ENCODE results near the gene BFSP2.
"Not testable (repeated sequence)": the region's sequence is repeated elsewhere in the genome, so short reads cannot be mapped to it uniquely, and the experiment has no call there.

The BFSP2 gene

DNA sequence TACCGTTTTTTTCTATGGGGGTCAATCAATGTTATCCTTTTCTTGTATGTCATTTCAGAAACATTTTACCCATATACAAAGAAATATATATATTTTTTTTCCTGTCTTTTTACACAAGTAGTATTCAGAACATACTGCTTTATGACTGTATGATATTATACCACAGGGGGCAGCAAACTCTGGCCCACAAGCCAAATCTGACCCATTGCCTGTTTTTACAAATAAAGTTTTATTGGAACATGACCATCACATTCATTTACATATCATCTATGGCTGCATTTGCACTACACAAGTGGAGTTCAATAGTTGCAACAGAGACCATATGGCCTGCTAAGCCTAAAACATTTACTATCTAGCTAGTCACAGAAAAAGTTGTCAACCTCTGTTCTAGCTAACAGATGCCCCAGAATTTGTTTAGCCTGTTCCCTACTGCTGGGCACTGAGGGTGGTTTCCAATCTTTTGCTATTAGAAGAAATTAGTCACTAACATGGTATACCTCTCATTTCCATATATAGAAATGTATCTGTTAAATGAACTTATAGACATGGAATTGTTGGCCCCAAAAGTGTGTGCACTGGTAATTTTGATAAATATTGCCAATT lies 57.7 kb downstream of the BFSP2 start:
- no peak for DNase-seq

DNA sequence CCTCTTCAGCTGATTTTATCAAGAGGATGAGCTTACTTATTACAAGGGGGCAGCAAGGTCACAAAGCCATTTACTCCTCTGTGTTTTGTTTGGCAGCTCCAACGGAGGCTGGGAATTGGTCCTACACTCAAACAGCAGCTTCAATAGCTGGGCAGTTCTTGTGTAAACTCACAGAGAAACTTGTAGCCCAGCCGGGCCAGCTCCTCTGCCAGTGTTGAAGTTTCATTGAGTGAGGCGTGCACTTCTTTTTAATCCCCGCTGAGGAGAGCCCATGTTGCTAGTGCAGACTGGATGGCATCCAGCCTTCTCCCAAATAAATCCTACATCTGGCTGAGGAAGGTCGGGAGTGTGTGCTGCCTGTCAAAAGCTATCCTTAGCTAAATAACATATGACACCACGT lies 59.5 kb downstream of the BFSP2 start:
- no peak for DNase-seq

DNA sequence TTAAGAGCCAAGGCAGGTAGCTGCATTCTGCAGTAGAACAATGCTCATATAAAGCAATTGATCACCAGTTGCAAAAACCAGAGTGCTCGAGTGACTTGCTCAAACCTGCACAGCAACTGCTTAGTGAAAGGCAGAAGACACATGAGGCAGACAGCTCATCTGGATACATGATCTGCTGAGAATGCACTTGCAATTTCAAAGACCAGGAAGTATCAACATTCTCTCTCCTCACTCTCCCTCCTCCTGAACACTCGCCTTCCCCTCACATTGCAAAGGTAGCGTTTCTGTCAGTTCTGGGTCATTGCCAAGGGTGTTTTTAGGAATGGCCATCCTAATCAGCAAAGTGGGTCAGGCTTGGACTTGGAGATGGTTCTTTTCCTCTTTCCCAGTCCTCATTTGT lies 61.0 kb downstream of the BFSP2 start:
- no peak for DNase-seq

DNA sequence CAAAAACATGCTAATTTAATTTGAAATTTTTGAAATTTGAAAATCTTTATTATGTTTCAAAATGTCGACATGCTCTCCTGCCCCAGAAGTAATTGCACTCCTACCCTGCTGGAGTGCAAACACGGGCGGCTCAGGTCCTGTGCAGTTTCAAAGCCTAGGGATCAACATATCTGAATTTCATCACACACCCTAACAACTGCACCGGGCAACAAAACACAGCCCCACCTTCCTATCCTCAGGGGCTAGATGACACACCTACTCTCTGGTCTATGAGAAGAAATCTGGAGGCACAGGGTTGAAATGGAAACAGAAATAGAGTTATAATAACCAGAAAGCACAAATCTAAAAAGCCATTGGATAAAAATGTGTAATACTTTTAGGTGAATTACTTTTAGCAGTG lies 61.4 kb downstream of the BFSP2 start:
- DNase-seq, result no peak

DNA sequence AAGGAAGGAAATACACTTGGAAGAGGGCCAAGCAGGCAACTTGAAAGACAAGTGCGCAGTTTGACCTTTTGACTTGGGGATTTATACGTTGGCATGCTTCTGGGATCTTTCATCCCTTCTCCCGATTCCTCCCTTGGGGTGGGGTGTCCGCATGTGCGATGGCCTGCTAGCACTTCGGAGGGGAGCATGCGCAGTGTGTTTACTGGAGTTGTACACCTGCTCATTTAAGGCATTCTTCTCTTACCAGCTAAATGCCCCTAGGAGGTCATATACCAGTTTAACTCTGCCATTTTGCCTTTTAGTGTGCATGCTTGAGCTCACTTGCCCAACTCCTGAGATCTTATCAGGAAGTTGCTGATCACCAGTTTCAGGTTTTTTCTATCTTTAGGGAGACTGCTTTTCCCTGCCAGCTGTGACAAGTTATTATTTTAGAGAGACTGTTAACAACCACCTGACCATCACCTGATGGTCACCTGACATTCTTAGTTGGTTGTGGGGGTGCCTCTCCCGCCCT lies 63.5 kb downstream of the BFSP2 start:
- DNase-seq, result no peak

DNA sequence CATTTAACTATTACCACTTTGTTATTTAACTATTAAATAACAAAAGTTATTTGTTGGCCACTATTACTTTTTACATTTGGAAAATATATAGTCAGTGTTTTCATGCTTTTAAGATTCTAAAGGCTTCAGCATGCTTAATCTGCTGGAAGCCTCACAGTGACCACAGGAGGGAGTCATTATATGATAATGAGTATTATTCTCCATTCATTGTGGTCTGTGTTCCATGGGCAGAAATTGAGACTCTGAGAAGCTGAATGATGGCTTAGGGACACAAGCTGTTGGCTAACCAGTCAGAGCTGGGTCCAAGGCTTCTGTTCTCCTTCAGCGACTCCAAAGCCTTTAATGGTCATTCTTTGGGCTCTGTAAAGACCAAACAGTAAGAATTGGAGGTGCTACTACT lies 64.7 kb downstream of the BFSP2 start:
- DNase-seq, result no peak

DNA sequence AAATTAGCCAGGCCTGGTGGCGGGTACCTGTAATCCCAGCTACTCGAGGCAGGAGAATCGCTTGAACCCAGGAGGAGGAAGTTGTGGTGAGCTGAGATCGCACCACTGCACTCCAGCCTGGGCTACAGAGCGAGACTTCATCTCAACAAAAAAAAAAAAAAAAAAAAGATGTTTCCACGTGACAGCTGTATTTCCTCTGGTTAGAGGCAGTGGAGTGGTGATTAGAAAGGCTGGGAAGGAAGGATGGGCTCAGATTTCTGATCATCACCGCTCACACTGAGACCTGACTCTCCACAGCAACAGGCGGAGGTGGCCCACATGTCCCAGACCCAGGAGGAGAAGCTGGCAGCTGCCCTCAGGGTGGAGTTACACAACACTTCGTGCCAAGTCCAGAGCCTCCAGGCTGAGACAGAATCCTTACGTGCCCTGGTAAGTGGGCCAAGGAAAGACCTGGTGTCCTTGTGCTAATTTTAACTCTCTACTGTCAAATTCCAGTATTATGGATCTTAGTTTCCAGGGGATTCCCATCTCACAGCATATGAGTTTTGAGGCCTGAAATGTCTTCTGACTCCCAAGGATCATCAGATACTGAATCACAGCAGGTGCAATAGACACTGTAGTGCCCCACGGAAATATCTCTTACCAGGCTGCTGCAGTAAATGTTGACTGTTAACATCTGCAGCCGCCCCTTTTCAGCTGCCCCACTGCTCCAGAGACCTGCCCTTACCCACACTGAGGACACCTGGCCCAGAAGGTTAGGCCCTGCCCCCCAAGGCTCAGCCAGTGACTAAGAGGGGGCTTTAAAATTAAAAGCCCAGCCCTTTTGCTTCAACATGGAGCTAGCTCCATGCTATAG lies 66.9 kb downstream of the BFSP2 start:
- DNase-seq, result no peak

DNA sequence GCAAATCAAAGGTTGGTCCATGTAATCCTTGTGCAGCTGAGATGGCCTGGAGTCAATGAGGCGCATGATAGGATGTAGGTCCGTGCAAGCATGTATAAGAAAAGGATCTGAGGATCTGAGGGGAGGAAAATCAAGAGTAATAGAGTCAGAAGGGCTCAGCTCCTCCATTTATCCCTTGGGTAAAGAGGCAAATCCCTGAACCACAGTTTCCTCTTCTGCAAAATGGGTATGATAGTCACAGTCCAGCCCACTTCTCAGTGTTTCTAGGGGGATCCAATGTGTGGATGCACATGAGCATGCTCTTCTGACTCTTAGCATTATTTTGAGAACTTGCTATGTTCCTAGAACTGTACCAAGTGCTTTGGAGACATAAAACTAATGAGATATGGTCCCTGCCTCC lies 67.9 kb downstream of the BFSP2 start:
- no peak for DNase-seq

DNA sequence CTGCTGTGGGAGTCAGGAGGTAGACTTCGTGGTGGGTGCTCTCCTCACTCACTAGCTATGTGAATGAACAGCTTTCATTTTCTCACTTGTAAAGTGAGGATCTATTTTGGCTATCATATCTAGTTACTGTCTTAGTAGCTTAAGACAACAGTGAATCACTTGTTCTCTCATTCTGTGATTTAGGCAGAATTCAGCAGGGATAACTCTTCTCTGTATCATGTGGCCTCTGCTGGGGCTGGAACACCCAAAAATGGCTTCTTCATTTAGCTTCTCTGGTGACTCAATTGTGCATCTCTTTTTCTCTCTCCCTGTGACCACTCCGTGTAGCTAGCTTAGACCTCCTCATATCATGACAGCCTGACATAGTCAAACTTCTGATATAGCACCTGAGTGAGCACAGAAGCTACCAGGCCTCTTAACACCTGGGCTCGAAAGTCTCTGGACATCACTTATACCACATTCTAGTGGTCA lies 68.4 kb downstream of the BFSP2 start:
- no peak for DNase-seq

DNA sequence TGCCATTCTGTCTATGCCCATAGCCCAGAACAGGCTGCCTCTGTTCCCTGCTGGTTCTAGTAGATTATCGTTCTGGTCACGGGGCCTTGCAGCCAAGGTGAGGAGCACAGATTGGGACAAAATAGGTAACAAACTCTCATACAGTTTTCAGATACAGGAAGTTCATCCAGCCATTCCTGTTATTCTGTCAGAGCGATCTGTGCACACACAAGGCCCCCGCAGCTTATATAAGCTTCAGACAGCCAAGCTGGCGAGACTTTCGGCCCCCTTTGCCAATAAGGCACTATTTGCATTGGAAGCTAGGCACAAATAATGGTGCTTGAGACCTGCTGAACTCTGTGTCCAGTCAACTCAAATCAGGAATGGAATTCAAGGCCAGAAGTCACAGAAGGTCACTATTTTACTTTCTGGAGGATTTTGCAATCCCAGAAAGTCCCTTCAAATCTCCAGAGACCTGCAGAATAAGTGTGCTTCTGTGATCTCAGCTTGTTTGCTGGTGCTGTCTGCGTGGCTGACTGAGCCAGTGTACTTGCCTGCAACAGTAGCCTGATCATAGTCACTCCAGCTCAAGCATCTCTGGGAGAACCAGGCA lies 69.4 kb downstream of the BFSP2 start:
- no peak for DNase-seq

DNA sequence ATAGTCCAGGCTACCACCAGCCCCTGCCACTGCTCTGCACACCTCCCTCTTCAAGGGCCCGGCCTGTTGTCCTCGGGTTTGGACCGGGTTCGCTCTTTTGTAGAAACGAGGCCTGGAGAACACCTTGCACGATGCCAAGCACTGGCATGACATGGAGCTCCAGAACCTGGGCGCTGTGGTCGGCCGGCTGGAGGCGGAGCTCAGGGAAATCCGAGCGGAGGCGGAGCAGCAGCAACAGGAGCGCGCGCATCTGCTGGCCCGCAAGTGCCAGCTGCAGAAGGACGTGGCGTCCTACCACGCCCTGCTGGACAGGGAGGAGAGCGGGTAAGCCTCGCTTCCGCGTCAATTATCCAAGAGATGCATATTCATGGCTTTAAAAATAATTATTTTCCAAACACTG lies 72.4 kb downstream of the BFSP2 start:
- no peak for DNase-seq

DNA sequence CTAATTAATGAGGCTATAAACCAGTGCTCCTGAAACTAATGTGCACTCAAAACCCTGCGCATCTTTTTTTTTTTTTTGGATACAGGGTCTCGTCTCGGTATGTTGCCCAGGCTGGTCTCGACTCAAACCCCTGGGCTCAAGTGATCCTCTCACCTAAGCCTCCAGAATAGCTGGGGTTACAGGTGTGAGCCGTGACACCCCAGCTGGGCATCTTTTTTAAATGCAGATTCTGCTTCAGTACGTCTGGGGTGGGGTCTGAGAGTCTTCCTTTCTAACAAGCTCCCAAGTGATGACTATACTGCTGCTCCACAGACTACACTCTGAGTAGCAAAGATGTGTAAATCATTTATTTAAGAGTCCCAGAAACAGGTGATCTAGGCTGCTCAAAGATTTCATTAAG lies 73.0 kb downstream of the BFSP2 start:
- DNase-seq, result no peak

DNA sequence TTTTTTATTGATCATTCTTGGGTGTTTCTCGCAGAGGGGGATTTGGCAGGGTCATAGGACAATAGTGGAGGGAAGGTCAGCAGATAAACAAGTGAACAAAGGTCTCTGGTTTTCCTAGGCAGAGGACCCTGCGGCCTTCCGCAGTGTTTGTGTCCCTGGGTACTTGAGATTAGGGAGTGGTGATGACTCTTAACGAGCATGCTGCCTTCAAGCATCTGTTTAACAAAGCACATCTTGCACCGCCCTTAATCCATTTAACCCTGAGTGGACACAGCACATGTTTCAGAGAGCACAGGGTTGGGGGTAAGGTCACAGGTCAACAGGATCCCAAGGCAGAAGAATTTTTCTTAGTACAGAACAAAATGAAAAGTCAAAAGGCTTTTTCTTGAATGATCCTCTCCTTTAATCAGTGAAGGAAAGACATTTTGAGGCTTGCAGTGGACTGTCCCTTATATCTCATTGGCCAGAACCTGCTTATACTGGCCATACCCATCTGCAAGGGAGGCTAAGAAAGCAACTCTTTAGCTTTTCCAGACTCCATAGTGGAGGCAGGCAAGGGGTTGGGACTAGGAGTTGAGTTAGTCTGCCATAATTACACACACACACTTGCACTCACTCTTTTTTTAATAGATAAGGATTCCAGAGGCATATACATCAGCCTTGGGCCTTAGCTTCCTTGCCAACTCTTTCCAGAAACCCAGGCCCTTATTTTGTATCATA lies 73.8 kb downstream of the BFSP2 start:
- not testable (repeated sequence) for DNase-seq

DNA sequence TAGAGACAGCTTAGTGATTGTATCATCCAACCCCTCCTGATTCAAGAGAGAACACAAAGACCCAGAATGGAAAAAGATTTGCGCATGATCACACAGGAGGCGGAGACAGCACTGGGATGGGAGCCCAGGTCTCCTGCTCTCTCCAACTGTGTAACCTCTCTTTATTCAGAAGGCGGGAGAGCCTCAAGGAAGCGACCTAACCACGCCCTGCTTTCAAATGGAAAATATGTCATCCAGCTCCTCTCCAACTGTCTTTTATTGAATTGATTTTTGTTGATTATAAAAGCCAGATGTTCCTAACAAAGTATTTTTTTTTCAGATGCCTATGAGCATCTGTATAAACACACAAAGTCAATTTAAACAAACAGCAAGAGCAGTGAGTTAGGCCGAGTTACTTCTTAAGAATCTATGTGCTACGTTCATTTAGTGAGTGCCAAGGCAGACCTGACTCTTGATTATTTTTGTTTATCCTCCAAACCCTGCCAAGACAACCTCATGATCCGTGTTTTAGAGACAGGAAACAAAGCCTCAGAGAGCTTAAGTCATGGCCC lies 74.5 kb downstream of the BFSP2 start:
- DNase-seq, result no peak

DNA sequence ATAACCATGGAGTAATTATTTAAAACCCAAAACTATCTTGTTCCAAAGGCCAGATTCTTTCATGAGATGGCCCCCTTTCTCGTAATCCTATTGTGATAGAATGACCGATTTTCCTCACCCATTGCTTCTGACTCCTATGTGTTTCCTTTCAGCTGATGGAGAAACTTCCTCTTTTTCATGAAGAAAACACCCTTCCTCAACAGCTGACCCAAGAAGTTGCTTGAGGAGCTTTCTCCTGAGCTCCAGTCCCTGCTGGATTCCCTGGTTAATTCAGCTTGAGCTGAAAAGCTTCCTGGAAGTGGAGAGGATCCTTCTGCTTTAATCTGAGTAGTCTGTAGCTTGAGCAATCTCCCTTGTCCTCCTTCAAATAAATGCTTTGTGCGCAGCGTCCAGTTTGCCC lies 75.0 kb downstream of the BFSP2 start:
- DNase-seq, result no peak

DNA sequence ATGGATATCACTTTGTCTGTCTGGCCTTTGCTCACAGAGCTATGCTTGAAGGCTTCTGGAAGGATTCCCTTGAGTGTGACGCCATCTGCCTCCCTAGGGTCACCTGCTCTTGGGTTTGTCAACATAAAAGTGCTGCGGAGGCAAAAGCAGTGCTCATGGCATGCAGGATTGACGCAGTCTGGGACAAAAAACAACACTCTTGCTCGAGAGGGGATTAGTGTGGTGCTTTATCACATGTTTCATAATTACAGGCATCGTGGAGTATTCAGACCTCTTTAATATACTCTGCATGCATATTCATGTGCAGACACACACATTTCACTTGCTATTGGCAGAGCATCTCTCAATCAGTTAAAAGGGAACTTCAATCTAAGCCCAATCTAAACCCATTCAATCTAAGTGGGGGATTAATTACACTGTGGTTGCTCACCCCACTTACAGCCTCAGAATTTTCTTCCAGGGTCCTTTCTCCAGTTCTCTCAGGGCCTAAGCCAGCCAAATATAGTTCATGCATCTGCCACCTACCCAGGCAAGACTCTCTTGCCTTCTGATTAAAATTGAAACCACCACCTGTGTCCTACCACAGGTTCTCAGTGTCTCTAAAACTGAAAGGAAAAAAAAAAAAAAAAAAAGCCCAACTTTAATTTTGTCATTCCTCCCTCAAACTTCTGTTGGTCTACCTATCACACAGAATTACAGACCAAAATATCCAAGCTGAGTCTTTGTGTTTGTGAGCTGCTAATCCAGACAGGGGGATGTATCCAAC lies 75.6 kb downstream of the BFSP2 start:
- DNase-seq, result no peak

DNA sequence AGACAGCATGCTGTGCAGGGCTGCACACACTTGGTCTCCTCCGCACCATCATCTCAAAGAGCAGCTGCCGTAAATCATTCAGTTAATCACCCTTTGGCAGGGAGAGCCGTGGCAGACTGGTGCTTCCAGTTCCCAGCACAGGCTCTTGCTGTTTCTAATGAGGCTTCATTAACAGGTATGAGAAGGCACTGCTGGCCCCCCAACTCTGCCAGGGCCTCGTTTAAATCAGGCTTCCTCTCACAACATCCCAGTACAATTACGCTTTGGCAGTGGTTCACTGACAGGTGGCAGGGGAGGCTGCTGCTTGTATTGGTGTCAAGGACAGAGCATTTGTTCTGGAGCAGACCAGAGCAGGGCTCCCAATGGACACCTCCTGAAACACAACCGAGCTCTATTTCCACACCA lies 77.1 kb downstream of the BFSP2 start:
- DNase-seq, result no peak

DNA sequence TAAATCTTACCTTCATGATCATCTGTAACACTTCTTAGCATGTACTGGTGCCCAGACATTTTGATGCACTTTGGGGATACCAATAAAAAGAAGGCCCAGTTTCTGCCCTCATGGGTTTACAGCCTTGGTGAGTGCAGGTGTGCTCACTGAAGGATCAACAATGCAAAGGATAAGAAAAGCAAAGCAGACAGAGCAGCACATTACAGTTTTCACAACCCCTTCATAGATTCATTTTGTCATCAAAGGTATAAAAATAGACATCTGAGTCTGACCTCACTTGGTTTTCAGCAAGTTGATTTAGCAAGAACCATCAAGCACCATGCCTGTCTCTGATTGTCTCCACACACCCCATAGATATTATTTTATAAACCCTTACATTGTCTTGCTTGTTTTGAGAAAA lies 77.6 kb downstream of the BFSP2 start:
- DNase-seq, result no peak

DNA sequence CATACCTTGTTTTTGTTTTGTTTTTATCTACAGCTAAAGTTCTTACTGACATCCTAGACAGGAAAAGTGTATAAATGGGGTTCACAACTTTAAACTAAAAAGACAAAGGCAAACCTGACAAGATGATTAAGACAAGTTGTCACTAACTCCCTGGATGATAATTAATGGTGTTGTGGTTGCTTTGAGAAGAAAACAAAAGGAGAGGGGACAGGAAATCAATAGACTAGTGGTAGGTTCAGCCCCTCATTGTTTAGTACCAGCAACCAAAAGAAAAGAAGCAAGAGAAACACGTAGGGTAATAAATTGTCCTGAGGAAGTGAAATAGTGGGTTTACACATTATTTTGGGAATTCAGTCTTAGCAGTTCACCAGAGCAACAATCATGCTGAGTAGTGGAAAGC lies 78.8 kb downstream of the BFSP2 start:
- no peak for DNase-seq

DNA sequence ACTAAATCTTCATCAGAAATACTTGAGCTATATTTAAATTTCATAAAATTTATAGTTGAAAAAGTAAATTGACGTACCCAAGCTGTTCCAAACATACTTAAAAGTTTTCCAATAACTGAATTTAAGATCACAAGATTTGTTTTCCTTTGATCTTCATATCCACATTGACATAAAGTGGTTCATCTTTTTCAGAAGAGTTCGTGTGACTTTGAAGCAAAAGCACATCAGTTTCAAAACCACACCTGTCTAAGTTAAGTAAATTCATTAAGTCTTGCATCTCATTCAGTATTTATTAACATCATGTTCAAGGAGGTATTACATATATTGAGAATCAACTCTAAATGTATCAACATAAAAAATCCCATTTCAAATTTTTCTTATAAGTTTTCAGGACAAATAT lies 79.5 kb downstream of the BFSP2 start:
- DNase-seq, result no peak

DNA sequence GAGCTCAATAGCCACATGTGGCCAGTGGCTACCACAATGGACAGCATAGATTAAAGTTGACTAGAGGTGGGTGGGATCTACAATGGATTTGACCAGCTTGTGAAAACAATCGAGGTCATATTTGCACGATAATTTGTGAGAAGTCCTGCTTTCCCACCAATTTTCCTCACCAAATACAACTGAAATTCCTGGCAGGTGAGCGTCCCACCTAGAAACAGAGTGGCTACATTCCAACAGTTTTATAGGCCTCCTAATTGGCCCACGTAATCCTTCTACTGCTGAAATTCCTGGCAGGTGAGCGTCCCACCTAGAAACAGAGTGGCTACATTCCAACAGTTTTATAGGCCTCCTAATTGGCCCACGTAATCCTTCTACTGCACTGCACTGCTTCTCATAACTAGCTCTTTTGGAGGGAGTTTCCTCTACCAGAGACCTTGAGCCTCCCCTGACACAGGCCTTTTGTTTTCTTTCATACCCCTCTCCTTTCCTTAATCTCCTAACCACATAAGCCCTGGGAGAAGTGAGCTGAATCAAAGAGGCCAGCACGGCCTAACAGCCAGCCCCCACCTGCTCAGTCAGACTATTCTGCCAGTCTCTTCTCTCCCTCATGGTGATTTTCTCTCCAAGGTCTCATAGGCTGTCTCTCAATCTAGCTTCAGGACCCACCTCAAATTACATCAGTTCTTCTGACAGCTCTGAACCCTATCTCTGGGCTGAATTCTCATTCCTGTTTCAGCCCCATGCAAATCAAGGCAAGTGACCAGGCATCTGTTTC lies 80.2 kb downstream of the BFSP2 start:
- DNase-seq, result no peak

Data from activated gamma-delta T cell treated with Interleukin-2 at 50 U/mL for 16 hours (primary cell).